IMR-90 (cell line): ENCODE measurements around the gene SPTB.

Experiments used
- CTCF ChIP-seq: conservative IDR thresholded peaks from 2 replicates; pipeline ENCODE4 v1.5.1; 2012; ENCODE audit warnings: mild to moderate bottlenecking, low read depth, low read length, improper control_type of control experiment
- POLR2A ChIP-seq: IDR thresholded peaks from 2 replicates; pipeline ENCODE4 v1.6.1; 2012; ENCODE audit warnings: mild to moderate bottlenecking, low read depth, low read length
- USF2 ChIP-seq: fragments of 150-350 bp; IDR thresholded peaks from 2 replicates; pipeline ENCODE4 v1.6.1; 2017; ENCODE audit warnings: mild to moderate bottlenecking, antibody characterized with exemption, low read length, low read depth

GRCh38 chr14:64718762-64719161, 160.9 kb downstream of the SPTB start:
- no peak for TF ChIP-seq CTCF
- no peak for TF ChIP-seq USF2
- no peak for TF ChIP-seq POLR2A
